Right forelimb (tissue), 1 donor: Measurements from ENCODE around the gene OGA.

Source experiments
- DNase-seq: peaks from one replicate; pipeline ENCODE4 v3.0.0-alpha.2; 2018

Gene OGA

GRCh38 chr10:101752241-101752640 is 66.0 kb downstream of the OGA start:
- no peak for DNase-seq

- DNase-seq = no peak
Observed at GRCh38 chr10:101749047-101750016, 68.9 kb downstream of the OGA start.

- no peak for DNase-seq
Observed at GRCh38 chr10:101748496-101748895, 69.7 kb downstream of the OGA start.

GRCh38 chr10:101745074-101745696 is 73.1 kb downstream of the OGA start:
- DNase-seq = no peak

GRCh38 chr10:101744267-101744666 is 74.0 kb downstream of the OGA start:
- DNase-seq = no peak

- no peak for DNase-seq
Observed at GRCh38 chr10:101741938-101742337, 76.3 kb downstream of the OGA start.

- DNase-seq = no peak
Observed at GRCh38 chr10:101736666-101737065, 81.6 kb downstream of the OGA start.
